Amniotic epithelial cell (primary cell): ENCODE data around the gene SP8.

Experiments used
- DNase-seq: peaks from one replicate; pipeline ENCODE4 v3.0.0-alpha.2; 2010; ENCODE audit warnings: low read depth

Gene SP8

DNA sequence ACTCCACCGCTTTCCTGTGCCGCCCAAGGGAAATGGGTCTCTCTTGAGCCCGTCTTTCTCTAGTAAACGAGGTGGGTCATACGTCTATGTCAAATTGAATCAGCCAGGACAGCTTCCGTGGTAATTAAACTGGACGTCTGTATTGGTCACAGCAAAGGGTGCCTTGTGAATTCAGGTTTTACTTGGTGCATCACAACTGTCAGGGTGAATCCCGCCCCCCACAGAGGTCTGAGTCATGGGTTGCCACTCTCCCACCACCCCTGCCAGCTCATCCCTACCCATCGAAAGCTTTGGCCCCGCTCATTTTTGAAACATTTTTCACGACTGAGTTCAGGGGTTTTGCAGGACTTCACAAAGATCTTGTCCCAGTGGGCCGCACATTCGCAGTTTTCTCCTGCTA, 8.0 kb upstream of the SP8 start:
- DNase-seq = no peak

DNA sequence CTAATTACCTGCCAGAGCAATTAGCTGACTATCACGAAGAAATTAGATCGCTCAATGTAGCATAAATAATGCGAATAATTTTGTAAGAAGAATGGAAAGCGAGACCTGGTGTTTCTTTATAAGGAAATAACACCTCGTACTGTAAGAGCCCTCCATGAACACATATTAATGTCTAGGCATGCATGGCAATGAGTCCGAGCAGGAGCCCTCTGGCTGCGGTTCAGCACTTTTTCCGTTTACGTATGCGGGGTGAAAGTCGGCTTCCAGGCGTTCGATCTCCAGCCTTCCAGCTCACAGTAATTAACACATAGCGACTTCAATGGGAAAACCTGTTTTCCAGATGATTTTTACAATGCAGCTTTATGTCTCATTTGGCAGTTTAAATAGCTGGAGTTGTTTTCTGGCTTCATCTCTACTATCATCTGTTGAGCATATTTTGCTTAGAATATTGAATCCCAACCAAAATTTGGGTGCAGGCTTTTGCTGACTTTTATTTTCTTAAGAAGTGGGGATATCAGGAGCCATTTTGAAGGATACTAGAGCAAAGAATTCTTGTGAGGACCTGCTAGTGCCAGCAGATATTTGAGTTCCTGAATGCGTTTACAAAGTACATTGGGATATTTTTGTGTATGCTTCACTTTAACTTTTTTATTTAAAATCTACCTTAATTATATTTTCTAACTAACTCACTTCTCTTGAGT, 7.2 kb upstream of the SP8 start:
- no peak for DNase-seq

DNA sequence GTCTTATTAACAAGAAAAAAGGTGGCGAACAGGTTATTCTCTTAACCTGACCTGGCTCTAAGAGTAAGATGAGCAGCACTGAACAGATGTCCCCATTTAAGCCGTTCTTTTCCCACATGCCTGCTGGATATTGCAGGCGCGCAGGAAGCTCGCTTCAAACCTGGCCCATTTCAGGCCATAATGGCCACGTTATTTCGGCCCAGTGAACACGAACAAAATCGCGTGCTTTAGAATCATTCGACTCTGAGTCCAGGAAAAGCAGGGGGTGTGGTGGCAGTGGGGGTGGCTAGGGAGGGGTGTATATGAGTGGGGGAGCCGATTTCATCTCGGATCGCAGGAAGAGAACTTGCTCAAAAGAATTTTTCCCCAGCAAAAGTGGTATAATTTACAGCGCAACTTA, 6.6 kb upstream of the SP8 start:
- no peak for DNase-seq

DNA sequence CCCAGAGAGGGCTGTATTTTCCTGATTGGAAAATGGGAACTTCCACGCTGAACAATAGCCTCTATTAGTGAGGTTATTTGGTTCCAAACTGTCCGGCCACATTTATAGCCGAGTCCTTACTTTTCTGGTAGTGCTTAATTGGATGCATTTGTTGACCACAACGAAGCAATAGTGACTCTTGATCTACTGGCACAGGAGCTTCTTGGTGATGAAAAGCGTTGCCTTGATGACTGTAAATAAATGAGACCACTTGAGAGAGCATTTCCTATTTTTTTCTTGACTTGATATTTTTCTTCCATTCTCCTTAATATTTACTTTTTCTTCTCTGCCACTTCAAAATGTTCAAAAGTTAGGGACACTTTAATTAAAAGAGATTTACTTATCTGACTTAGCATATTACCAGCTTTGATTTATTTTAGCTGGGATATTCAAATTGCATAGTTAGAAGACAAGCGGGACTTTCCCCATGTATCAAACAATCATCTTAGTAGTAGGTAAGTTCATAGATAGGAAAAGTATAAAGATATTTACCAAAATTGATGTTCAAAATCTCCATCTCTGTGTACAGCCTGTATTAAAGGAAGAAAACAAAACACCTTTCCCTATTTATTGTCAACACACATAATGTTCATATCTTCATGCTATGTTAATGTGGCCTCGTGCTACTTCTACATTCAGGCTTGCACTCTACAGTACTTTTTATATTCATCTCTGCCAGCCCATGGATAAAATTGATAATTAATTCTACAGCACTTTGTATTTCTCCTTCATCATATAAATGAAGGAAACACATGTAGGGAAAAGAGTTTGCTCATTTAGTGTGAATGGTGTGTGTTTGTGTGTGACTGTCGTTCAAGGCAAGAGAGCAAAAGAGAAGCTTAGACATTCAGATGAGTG, 5.1 kb upstream of the SP8 start:
- DNase-seq = no peak

DNA sequence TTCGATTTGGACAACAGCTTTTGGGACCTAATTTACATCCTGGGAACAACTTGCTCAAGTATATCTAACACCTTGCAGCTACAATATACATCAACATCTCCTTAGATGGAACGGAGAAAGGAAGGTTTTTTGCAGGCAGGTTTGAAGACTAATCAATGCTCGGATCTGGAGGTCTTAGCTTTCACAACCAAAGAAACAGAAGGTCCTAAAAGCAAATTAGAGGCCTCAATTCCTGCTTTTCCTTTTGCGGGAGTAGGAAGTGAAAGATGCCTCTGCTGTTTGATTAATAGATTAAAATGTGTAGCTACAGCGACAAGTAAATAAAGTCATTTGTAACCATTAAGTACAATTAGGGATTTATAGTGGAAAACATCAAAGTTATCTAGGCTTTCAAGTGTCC, 3.7 kb upstream of the SP8 start:
- no peak for DNase-seq

DNA sequence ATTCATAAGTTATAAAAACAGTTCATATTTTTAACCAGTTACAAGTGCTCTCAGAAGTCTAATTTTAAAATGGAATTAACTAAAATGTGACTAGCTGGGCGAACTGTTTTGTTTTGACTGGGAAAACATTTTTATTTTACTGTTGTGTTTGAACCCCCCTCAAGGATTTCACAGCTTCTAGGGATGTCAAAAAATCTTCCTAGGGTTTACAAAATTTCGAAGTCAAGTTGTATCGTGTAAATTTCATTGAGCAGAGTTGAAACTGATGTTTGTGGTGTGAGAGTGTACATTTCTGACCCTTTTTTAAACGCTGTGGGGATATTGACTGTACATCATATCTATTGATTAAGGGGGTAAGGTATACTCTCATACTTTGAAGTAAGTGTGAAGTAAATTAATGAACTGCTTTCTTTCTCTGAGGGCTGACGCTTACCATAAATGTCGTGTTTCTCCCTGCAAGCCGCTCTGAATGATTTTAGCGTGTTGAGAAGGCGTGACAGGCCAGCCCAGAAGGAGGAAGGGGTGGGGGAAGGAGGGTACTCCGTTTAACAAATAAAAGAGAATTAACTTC, 1.8 kb upstream of the SP8 start:
- DNase-seq = no peak

DNA sequence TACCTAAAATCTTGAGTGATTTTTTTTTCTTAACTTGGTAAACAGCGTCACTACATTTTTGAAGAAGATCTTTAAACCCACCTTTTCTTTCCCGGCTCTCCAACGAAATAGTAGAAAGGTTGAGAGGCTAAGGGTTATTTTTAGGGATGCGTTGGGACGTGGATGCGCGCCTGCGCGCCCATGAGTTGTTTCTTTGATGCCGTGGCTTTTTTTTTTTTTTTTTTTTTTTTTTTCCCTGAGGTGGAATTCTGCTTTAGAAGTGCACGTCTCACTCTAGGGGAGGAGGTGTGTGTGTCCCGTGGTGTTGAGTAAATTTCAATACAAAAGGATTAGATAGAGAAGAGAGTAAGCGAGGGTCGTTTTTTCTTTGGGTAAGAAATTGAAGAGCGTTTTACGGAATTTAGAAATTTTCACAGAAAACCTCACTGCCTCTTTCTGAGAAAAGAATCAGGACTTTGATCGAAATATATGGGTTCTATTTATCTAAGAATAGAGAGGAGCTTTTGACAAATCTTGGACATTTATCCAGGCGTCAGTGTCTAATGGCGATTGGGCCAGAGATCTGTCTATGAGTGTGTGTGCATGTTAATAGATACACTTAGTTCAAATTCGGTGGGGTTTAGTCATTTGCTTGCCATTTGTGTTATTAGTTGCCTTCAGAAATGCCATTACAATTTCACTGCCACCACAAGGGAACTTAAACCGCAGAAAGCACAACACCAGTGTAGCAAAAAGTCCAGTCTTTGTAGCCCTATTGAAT, 1.2 kb upstream of the SP8 start:
- DNase-seq = no peak

DNA sequence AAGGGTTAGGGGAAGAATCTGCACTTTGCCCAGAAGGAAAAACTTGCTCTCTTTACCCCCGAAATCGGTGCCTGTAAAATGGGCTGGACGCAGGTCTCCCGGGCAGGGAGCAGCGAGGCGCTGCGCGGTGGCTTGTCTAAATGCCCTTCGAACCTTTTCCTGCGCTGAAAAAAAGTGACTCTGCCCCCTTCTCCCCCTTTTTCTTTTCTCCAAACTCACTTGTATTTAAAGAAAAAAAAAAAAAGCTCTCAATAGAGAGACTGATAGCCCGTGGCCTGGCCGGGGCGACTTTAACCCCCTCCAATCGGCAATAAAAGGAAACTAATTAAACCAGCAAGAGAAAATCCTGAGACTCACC, 286 bp downstream of the SP8 start:
- DNase-seq = no peak

DNA sequence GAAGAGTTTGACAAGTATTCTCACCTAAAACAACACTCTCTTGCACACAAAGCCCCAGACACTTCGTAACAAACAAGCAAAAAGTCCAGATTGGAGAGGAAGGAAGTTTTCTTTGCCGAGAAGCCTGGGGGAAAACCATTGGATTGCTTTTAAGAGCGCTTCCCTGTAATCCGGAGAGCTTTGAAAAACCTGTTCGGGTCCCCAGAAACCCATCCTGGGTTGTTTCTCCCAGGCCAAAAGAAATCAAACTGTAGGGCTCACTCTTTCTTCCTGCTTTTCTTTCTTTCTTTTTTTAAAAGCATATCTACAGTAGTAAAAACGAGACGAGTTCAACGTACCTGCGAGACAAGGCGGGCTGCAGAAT, 655 bp downstream of the SP8 start:
- DNase-seq = no peak

DNA sequence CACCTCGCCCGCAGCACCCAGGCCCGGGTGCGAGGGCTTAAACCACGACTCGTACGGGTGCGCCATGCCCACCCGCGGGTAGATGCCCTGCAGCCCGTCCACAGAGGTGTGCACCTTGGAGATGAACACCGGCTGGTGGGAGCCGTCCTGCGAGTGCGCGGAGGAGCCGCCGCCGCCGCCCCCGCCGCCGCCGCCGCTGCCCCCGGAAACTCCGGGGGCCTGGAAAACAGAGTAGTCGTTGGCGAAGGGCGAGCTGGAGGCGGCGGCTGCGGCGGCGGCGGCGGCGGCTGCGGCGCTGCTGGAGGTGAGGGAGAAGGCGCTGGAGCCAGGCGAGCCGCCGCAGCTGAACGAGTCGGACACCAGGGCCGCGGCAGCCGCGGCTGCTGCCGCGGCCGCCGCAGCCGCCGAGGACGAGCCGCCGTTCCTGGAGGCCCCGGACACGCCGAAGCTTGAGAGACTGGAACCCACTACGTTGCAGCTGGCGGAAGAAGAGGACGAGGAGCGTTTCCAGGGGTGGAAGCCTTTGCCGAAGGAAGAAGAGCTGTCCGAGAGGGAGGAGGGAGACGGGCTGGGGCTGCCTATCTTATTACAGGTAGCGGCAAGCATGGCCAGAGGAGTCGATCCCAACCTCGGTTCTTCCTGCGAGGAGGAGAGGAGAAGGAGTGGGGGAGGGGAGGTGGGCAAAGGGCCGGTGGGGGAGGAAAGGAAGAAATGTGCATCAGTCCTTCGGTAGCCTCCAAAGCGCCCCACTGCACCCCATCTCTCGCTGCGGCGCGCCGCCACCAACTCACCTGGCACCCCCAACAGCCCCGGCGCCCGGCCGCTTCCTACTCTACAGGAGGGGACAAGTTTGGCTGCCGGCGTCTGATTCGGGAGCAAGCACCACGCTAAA, 1.3 kb downstream of the SP8 start:
- DNase-seq = no peak

DNA sequence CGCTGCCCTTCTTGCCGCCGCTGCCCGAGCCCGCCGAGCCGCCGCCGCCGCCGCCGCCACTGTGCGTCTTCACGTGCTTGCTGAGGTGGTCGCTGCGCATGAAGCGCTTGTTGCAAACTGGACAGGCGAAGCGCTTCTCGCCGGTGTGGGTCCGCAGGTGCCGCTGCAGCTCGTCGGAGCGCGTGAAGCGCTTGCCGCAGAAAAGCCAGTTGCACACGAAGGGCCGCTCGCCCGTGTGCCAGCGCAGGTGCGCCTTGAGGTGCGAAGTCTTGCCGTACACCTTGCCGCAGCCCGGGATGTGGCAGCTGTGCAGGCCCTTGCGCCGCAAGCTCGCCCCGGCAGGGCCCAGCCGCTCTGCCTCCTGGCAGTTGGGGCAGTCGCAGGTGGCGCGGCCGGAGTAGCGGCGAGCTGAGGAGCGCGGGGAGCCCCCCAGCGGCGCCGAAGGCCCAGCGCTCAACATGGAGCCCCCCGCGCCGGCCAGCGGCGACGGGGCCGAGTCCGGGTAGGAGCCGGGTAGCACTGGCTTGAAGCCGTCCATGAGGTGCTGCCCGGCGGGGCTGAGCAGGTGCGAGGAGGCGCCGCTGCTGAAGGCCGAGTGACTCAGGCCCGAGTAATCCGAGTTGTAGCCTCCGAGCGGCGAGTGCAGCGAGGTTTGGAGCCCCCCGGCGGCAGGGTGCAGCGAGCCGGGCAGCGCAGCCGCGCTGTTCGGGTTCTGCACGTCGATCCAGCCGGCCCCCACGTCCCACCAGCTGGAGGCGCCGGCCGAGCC, 2.1 kb downstream of the SP8 start:
- no peak for DNase-seq

DNA sequence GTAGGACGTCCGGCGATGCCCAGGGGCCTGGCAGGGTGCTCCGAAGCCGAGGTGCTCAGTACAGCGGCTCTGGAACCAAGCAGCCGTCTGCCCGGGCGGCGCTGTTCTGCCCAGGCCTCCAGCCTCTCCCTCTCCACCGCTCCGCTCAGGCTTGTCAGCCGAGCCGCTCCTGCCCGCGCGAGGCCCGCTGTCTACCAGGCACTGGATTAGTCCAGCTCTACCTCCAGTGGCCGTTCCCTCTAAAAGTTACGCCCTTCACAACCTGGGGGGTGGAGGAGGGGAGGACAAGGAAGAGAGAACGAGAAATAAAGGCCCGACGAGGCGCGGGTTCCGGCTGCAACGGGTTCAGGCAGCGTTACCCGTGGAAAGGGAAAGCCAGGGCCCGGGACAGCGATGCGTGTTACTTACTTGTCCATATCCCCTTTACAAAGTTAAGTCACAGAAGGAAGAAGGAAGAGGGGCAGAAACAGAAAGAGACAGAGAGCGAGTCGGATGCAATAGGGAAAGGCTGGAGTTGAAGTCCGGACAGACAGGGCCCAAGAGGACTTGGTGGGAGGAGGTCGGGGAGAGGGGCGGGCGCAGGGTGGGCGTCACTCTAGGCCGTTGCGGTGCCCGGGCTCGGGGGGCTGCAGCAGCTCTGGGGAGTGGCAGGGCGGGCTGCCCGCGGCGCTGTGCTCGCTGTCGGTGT, 2.8 kb downstream of the SP8 start:
- peak; percentile 22 for DNase-seq

DNA sequence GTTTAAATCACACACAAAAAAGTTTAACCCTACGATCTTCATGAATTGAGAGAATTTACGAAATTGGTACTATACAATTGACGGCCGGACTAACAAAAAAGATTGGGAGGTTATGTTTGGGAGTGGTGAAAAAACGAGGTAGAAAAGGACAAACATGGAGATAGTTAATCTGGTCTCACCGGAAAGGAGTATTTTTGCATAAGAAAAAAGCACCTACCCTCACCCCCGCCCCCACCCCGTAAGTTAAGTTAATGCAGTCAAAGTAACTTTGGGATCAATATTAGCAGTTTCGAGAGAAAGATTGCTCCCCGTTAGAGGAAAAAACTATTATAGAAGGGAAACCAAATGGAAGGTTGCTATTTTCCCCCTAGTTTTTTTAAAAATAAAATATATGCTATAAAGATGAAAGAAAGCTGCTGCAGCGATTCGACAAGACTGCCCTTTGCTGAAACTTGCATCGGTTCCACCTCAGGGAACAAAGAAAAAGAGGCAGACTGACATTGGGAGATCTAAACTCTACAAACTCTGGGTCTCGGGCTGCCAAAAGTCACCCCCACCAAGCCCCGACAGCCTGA, 3.5 kb downstream of the SP8 start:
- DNase-seq = no peak

DNA sequence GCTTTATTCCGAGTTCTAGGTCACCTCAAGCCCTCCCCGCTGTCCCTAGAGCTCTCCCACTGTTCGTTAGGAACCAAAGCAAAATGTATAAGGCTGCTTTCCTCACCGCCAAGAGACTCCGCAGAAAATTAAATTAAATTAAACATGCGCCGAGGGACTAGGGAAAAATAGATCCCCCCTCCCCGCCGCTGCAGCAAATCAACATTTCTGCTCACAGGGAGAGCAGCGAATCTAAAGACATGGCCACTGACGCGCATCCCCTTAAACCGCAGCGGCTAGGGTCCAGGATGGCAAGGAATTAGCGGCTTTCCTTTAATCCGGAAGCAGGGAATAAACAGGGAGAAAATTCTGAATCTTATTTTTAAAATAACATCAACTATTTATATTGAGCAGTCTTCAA, 7.6 kb downstream of the SP8 start:
- DNase-seq = no peak

DNA sequence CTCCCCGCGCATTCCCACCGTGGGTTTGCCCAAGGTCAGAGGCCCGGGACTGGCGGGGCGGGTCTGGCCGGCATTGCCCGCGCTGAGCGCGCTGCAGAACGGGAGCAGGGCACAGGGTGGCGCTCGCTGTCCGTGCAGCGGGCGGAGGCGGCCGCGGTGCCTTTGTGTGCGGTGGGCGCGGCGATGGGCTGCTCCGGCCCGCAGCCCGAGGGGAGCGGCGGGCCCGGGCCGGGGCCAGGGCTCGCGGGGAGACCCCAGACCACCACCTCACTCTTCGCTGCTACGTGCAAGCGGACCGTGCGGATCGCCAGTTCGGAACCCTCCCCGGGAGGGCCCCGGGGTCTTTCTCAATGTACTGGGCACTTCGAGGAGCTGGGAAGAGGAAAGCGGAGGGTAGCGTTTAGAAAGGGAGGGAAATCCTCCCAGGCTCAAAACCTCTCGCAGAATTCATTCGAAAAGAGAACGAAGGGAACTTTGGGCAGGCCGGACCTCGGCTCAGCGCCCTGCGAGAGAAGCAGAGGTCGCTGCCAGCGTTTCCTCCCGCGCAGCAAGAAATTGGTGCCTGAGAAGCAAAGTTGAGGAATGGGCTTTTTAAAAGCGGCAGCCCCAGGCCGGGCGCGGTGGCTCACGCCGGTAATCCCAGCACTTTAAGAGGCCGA, 8.5 kb downstream of the SP8 start:
- DNase-seq = peak; percentile 5

DNA sequence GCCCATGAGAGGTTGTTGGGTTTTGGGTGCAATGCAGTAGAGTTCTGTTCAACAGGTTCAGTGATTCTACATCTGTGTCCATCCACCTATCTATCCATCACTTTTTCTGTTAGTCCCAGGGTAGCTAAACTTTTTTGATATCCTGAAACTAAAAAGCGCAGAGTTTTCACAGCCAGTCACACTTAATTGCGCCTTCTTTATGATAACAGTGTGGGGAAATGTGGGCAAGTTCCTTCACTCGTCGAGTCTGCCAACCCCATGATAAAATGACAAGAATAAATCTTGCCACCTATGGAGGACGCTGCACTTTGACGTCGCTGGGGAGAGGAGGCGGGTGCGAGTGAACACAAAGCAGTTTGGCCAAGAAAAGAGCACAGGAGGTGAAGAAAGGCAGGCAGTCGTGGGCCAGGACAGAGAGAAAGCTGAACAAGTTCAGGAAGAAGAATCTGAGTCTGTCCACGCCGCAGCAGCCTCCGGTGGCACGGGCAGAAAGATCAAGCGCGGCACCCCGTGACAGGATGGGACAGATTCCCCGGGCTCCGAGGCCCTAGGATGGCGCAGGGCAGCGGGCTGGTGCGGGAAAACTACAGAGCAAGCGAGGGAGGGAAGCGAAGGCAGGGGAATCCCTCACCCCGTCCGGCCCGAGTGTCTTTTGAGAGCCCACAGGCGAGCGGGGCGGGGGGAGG, 9.2 kb downstream of the SP8 start:
- no peak for DNase-seq

DNA sequence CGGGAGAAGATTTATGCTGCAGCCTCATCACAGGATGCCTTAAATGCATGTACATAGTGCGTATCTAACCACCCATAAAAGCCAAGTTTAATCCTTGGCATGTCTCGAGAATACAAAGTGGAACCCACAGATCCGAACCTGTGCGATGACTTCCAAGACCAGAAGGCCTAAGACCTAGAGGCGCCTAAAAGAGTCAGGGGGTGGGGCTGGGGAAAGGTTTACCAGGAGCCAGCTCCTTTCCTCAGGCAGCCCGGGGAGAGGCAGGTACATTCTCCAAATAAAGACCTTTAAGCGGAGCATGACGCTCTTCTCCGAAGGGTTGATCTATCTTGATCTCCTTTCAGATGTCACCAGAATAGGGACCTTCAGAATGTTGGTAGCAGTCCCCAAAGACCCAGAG, 9.7 kb downstream of the SP8 start:
- no peak for DNase-seq

DNA sequence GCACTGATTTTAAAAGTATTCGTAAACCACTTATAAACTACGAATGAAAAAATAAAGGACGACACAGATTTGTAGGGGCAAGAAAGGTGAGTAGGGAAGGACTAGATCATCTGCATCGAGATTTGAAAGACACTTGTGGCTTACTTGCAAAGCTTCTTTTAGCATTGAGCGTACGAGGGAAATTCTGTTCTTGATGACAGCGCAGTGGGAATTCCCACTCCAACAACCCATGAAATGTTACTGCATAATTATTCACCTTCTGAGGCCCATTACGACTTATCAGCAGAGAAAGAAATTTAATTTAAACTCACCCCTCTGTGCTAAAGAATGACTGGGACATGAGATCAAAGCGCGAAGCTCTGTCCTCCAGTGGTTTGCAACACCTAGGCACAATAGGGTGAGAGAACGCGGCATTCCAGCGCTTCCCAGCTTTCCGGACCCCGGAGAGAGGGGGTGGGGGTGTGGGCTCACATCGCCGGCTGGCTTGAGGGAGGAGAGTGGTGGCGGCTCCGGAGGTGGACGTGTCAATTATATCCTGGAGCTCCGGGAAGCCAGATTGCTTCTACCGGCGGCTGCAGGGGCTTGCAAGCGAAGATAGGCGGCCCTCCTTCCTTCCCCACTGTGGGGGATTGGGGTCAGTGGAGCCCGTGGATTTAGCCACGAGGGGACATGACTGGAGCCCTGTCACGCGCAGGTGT, 10.3 kb downstream of the SP8 start:
- DNase-seq = no peak
